ENCODE data around the gene PLAGL2. TPM values are rescaled to one million over a fixed set of nuclear protein-coding genes. Genes with fewer than 3 reads are reported as not detected.

The PLAGL2 gene
- total RNA-seq, 1 donor from 2014 or later, result 17.6 TPM

- DNase-seq (no peak), ATAC-seq (no peak)
- H3K9me3 ChIP-seq, result no peaks in the 10 kb centered on the region
- intact Hi-C loops (cut with DNase I), result no loop called here
- no peak overlapping the region for H3K27ac ChIP-seq
- H3K4me3 ChIP-seq, result no peak overlapping the region
- H3K36me3 ChIP-seq, result no peaks in the 10 kb centered on the region
- no peak for TF ChIP-seq CTCF (IDR thresholded peaks at IDR 0.05)
- no peaks in the 10 kb centered on the region for H3K27me3 ChIP-seq (ENCODE audit: low read depth)
- H3K4me1 ChIP-seq, result no peaks in the 10 kb centered on the region
These were observed 37.4 kb upstream of the PLAGL2 start for GRCh38 chr20:32244959-32245358.

- H3K27me3 ChIP-seq (ENCODE audit: low read depth), result no peaks in the 10 kb centered on the region
- no peak for TF ChIP-seq CTCF (IDR thresholded peaks at IDR 0.05)
- intact Hi-C loops (cut with DNase I), result no loop called here
- no peak overlapping the region for H3K4me3 ChIP-seq
- no peaks in the 10 kb centered on the region for H3K36me3 ChIP-seq
- H3K27ac ChIP-seq, result no peak overlapping the region
- no peak for ATAC-seq
- no peaks in the 10 kb centered on the region for H3K9me3 ChIP-seq
- no peaks in the 10 kb centered on the region for H3K4me1 ChIP-seq
- DNase-seq, result no peak
These were observed 36.7 kb upstream of the PLAGL2 start for GRCh38 chr20:32244150-32244823.

DNA sequence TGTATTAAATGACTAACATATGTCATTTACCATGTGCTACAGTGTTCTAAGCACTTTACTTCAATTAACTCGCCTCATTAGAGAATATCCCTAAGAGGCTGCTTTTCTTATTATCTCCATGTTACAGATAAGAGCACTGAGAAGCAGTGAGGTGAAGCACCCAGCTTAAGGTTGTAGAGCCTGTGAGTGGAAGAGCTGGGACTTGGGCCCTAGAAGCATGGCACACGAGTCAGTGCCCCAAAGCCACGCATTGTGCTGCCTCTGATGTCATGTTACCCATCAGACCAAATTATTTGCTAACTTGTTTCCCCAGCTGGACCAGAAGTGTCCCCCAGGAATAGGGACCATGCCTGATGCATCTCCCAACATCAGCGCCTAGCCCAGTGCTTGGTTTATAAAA, 34.3 kb upstream of the PLAGL2 start:
- Histone ChIP-seq H3K27ac (no peak overlapping the region), H3K9me3 (no peaks in the 10 kb centered on the region), H3K4me3 (no peak overlapping the region), H3K4me1 (no peaks in the 10 kb centered on the region), H3K27me3 (ENCODE audit: low read depth) (no peaks in the 10 kb centered on the region), H3K36me3 (peaks cover 4% of the 10 kb centered on the region)
- TF ChIP-seq CTCF (IDR thresholded peaks at IDR 0.05), result no peak
- ATAC-seq (no peak), DNase-seq (no peak)
- intact Hi-C loops (cut with DNase I), result no loop called here

DNA sequence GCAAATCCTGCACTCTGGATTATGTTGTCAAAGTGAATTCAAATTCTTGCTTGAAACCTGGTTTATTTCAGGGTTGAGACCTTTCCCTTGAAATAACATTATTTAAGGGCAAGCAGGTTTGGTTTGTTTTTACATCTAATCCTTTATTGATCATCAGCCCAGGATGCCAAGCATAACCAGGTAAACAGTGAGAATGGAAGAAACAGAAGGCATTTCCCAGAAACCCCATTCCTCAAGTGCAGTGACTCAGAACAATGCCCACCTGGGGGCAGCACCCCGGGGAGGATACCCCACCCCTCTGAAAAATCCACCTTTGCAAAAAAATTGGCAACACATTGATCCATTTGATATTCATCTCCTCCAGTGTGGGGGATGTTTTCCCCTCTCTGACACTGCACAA, 32.7 kb upstream of the PLAGL2 start:
- no peaks in the 10 kb centered on the region for H3K27me3 ChIP-seq (ENCODE audit: low read depth)
- H3K4me3 ChIP-seq, result no peak overlapping the region
- no peak overlapping the region for H3K27ac ChIP-seq
- DNase-seq (no peak), ATAC-seq (no peak)
- H3K9me3 ChIP-seq, result no peaks in the 10 kb centered on the region
- intact Hi-C loops (cut with DNase I), result no loop called here
- no peaks in the 10 kb centered on the region for H3K4me1 ChIP-seq
- peaks cover 15% of the 10 kb centered on the region for H3K36me3 ChIP-seq
- no peak for TF ChIP-seq CTCF (IDR thresholded peaks at IDR 0.05)

DNA sequence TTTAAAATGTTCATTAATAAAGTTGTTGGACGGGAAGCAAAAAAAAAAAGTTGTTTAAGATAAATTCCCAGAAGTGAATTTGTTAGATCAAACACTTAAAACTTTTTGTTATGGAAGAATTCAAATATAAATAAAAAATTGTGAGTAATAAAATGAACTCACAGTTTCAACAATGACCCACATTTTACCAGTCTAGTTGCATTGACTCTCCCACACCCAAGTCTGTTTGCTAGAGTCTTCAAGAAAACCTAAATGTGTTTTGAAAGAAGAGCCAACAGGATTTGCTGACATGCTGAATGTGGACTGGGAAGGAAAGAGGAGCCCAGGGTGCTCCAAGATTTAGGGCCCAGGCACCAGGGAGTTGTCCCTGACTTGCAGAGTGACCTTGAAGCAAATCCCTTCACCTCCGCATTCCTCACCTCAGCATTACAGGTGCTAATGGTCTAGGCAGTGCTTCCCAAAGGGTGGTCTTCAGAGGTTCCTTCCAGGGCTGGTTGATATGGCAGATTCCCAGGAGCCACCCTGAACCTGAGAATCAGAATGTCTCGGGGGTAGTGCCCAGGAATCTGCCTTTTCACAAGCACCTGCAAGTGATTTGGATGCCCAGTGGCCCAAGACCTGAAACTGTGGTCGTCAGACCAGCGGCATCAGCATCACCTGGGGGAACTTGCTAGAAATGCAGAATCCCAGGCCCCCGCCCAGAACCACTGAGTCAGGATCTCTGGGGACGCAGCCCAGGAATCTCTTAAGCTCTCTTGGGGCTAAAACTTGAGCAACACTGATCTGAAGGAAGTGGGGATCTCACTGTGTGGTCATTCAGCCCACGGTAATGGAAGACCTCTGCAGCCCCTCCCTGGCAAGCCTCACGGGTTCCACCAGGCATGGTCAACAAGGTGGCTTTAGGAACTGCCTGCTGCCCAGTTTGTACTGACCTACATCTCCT, 31.2 kb upstream of the PLAGL2 start:
- ATAC-seq (no peak), DNase-seq (no peak)
- H3K4me3 ChIP-seq, result no peak overlapping the region
- no peak overlapping the region for H3K27ac ChIP-seq
- TF ChIP-seq CTCF (IDR thresholded peaks at IDR 0.05), result no peak
- intact Hi-C loops (cut with DNase I), result no loop called here
- no peaks in the 10 kb centered on the region for H3K27me3 ChIP-seq (ENCODE audit: low read depth)
- H3K4me1 ChIP-seq, result peaks cover 10% of the 10 kb centered on the region
- H3K36me3 ChIP-seq, result peaks cover 28% of the 10 kb centered on the region
- no peaks in the 10 kb centered on the region for H3K9me3 ChIP-seq
